ENCODE data around the gene AKAIN1. TPM values are rescaled to one million over a fixed set of nuclear protein-coding genes. Genes with fewer than 3 reads are reported as not detected.

Gene AKAIN1
- total and polyA plus RNA-seq, 10 of the 15 experiments (the other 5 are each of a cell fraction or from before 2014, with no cell fraction given): not detected

DNA sequence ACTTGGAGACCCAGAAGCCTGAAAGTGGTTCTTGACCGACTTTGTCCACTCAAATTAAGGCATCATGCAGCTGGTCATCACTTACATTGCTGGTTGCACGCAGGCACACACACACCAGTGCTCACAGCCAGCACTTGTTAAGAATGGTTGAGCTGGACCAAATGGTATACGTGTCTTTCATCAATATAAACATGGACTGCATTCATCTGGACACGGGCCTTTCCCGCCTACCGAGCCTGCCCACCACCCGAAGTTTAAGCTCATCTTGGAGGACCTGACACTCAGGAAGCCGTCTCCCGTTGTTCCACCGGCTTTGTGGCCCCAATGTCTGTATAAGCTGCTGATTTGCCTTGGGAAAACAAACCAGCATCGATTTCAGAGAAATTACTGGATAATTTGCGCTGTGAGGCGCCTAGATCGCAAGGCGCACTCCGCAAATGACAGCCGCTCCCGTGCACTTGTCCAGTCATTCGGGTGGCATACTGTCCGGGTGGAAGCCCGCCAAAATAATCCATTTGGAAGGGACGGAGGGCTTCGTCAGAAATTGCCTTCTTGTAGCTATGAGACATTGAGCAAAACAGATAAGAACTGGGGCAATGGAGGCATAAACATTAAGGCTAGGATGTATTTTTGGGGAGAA is 40.1 kb upstream of the AKAIN1 start:
- no peak for FAIRE-seq
- Histone ChIP-seq H3K36me3 (ENCODE audit: control insufficient read depth in 2 of 2, insufficient read depth in 2 of 2, low read length in 1 of 2) (no peaks in the 10 kb centered on the region; a peak in 1 of 4 replicates), H3K27ac (ENCODE audit: control insufficient read depth, insufficient read depth) (peak overlapping the region; percentile 98), H3K4me2 (ENCODE audit: control insufficient read depth, insufficient read depth) (peak overlapping the region; percentile 100), H3K4me3 (peak overlapping the region; percentile 95), H4K20me1 (ENCODE audit: control insufficient read depth, insufficient read depth) (no peaks in the 10 kb centered on the region), H3K9ac (ENCODE audit: control insufficient read depth, insufficient read depth, low read length) (peak overlapping the region; percentile 96), H2AFZ (ENCODE audit: control insufficient read depth, low read depth, low read length) (peak overlapping the region; percentile 96), H3K4me1 (ENCODE audit: control insufficient read depth, insufficient read depth, low read length) (peaks cover 5% of the 10 kb centered on the region), H3K27me3 (replicated peaks in 1 of 2; ENCODE audit: control insufficient read depth in 2 of 2, insufficient read depth in 2 of 2, low read length in 1 of 2) (no peaks in the 10 kb centered on the region), H3K9me3 (replicated peaks; ENCODE audit: control insufficient read depth, insufficient read depth, low read length) (no peaks in the 10 kb centered on the region), H3K79me2 (ENCODE audit: control insufficient read depth, insufficient read depth, low read length) (peaks cover 17% of the 10 kb centered on the region)
- intact Hi-C loops (cut with micrococcal nuclease; ENCODE audit: unreplicated experiment): loop anchor here (1.0 to 10.0 kb wide), 2 partner anchors 59 to 162 kb away; no protein-coding TSS in a partner anchor
- 5% methylated on average over 23 of the region's 23 CpGs for WGBS (ENCODE audit: insufficient coverage, insufficient replicate concordance, low lambda C conversion rate, missing lambda C conversion rate)
- SMC1A ChIA-PET (ENCODE audit: uncharacterized antibody, unreplicated experiment): interaction anchor here (0.6 to 2.3 kb wide), 10 partner anchors 9 to 1466 kb away, joined by 3 to 9 read pairs (median 4); no protein-coding TSS in a partner anchor
- peak; percentile 61 for ATAC-seq
- CTCF ChIA-PET: interaction anchor here (0.6 to 2.6 kb wide), 7 partner anchors 11 to 206 kb away, joined by 3 to 9 read pairs (median 3); no protein-coding TSS in a partner anchor
- in situ Hi-C loops (cut with MboI): loop anchor here (5.0 kb wide), 1 partner anchor 55 kb away; no protein-coding TSS in a partner anchor
- POLR2A ChIA-PET: interaction anchor here (1.1 to 4.5 kb wide), 4 partner anchors 9 to 58 kb away, joined by 4 to 51 read pairs (median 6); partner anchors contain the start of gene ZBTB14
- RAD21 ChIA-PET (ENCODE audit: unreplicated experiment): interaction anchor here (1.0 to 3.1 kb wide), 3 partner anchors 9 to 1088 kb away, joined by 3 to 33 read pairs (median 5); partner anchors contain the start of gene ZBTB14
- DNase-seq (ENCODE audit: low read depth, low spot score): no peak
- BruUV-seq (replicated peaks): TSS peak; percentile 95
- TF ChIP-seq NR2C1 (IDR thresholded peaks at IDR 0.05): no peak
- no peak for TF ChIP-seq MTA3 (IDR thresholded peaks at IDR 0.05; ENCODE audit: borderline replicate concordance, low read length)
- TF ChIP-seq ZNF622 (IDR thresholded peaks at IDR 0.05): no peak
- no peak for TF ChIP-seq TBL1XR1 (IDR thresholded peaks at IDR 0.05; ENCODE audit: low read depth, low read length)
- TF ChIP-seq SMAD1 (IDR thresholded peaks at IDR 0.05; ENCODE audit: low read depth, partially characterized antibody): peak; percentile 51
- TF ChIP-seq RAD51 (IDR thresholded peaks at IDR 0.05): no peak
- TF ChIP-seq MXI1 (IDR thresholded peaks at IDR 0.05; ENCODE audit: low read depth, low read length): peak; percentile 45
- TF ChIP-seq POLR2A (IDR thresholded peaks at IDR 0.05; ENCODE audit: low read depth, low read length): no peak
- no peak for TF ChIP-seq NR2F1 (conservative IDR thresholded peaks at IDR 0.05)
- TF ChIP-seq ZNF217 (IDR thresholded peaks at IDR 0.05): no peak
- TF ChIP-seq, protein P1, sequence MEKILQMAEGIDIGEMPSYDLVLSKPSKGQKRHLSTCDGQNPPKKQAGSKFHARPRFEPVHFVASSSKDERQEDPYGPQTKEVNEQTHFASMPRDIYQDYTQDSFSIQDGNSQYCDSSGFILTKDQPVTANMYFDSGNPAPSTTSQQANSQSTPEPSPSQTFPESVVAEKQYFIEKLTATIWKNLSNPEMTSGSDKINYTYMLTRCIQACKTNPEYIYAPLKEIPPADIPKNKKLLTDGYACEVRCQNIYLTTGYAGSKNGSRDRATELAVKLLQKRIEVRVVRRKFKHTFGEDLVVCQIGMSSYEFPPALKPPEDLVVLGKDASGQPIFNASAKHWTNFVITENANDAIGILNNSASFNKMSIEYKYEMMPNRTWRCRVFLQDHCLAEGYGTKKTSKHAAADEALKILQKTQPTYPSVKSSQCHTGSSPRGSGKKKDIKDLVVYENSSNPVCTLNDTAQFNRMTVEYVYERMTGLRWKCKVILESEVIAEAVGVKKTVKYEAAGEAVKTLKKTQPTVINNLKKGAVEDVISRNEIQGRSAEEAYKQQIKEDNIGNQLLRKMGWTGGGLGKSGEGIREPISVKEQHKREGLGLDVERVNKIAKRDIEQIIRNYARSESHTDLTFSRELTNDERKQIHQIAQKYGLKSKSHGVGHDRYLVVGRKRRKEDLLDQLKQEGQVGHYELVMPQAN (conservative IDR thresholded peaks at IDR 0.05): 0 out of 2 replicates have a peak, but pooled peaks have one; percentile 18
- TF ChIP-seq RAD21 (IDR thresholded peaks at IDR 0.05; ENCODE audit: insufficient read depth, low read depth, low read length): no peak
- TF ChIP-seq EZH2 (IDR thresholded peaks at IDR 0.05; ENCODE audit: borderline replicate concordance, control insufficient read depth, low read depth, low read length): no peak
- TF ChIP-seq BACH1 (IDR thresholded peaks at IDR 0.05; ENCODE audit: borderline replicate concordance): no peak
- TF ChIP-seq, protein P2, sequence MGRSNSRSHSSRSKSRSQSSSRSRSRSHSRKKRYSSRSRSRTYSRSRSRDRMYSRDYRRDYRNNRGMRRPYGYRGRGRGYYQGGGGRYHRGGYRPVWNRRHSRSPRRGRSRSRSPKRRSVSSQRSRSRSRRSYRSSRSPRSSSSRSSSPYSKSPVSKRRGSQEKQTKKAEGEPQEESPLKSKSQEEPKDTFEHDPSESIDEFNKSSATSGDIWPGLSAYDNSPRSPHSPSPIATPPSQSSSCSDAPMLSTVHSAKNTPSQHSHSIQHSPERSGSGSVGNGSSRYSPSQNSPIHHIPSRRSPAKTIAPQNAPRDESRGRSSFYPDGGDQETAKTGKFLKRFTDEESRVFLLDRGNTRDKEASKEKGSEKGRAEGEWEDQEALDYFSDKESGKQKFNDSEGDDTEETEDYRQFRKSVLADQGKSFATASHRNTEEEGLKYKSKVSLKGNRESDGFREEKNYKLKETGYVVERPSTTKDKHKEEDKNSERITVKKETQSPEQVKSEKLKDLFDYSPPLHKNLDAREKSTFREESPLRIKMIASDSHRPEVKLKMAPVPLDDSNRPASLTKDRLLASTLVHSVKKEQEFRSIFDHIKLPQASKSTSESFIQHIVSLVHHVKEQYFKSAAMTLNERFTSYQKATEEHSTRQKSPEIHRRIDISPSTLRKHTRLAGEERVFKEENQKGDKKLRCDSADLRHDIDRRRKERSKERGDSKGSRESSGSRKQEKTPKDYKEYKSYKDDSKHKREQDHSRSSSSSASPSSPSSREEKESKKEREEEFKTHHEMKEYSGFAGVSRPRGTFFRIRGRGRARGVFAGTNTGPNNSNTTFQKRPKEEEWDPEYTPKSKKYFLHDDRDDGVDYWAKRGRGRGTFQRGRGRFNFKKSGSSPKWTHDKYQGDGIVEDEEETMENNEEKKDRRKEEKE (IDR thresholded peaks at IDR 0.05): no peak
- no peak for TF ChIP-seq ZNF274 (IDR thresholded peaks at IDR 0.05; ENCODE audit: insufficient read depth, insufficient read length)
- no peak for TF ChIP-seq FOXK2 (IDR thresholded peaks at IDR 0.05)
- TF ChIP-seq PBX3 (IDR thresholded peaks at IDR 0.05; ENCODE audit: insufficient replicate concordance, low read depth, low read length): no peak

Data from GM12878 (cell line).